ENCODE data around the gene ACTN4.

DNA sequence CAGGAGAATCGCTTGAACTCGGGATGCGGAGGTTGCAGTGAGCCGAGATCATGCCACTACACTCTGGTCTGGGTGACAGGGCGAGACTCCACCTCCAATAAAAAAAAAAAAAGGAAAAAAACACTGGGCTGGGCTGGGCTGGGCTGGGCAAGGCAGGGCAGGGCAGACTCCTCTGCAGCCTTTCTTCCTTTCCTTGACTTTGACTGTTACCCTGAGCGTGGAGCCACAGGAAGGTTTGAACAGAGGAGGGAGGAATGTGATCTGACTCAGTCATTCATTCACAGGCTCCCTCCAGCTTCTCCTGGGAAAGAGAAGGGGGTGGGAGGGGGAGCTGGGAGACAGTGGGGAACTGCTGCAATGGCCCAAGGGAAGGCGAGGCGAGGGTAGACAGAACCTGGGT, 2.7 kb upstream of the ACTN4 start:
- TF ChIP-seq, protein P1, sequence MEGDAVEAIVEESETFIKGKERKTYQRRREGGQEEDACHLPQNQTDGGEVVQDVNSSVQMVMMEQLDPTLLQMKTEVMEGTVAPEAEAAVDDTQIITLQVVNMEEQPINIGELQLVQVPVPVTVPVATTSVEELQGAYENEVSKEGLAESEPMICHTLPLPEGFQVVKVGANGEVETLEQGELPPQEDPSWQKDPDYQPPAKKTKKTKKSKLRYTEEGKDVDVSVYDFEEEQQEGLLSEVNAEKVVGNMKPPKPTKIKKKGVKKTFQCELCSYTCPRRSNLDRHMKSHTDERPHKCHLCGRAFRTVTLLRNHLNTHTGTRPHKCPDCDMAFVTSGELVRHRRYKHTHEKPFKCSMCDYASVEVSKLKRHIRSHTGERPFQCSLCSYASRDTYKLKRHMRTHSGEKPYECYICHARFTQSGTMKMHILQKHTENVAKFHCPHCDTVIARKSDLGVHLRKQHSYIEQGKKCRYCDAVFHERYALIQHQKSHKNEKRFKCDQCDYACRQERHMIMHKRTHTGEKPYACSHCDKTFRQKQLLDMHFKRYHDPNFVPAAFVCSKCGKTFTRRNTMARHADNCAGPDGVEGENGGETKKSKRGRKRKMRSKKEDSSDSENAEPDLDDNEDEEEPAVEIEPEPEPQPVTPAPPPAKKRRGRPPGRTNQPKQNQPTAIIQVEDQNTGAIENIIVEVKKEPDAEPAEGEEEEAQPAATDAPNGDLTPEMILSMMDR (IDR thresholded peaks at IDR 0.05): no peak
- no peak for TF ChIP-seq POLR2AphosphoS5 (IDR thresholded peaks at IDR 0.05)
- no peak for TF ChIP-seq POLR2A (IDR thresholded peaks at IDR 0.05)
